Kidney tubule cell (primary cell): ENCODE results near the gene IKZF2.
A peak's percentile ranks its signal among the peaks of the same experiment; 100 is the strongest.

Experiments used
- DNase-seq: peaks from one replicate; pipeline ENCODE4 v3.0.0-alpha.2; 2018; ENCODE audit warnings: low spot score

The IKZF2 gene

DNA sequence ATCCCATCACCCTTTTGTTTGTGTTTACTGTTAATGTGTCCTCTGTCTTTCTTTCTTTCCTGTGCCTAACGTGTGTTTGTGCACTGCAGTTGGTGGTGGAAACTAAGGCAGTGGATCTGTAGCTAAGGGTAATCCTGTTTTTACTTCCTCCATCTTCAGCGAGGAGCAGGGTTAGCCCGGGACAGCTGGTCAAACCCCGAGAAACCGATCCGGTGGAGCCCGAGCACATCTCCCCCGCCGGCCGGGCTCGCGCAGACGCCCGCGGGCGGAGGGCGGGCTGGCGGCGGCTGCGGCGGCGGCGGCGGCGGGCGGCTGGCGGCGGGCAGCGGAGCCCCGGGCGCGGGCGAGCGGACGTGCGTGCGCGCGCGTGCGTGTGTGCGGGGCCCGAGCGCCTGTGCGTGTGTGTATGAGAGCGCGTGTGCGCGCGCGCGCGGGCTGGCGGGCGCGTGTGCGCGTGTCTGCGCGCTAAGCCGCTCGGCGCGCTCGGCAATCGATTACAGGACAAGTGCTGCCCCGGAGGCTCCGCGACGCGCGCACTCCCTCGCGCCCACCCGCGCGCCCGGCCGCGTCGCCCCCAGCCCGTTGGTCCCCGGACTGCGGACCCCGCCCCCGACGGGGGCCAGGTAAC, at the start of gene IKZF2:
IKZF2 (minus strand) TSS at position 176 of the 628 bp plus-strand sequence. CDS start 2,983 bp downstream, outside the sequence.
- peak; percentile 90 for DNase-seq

DNA sequence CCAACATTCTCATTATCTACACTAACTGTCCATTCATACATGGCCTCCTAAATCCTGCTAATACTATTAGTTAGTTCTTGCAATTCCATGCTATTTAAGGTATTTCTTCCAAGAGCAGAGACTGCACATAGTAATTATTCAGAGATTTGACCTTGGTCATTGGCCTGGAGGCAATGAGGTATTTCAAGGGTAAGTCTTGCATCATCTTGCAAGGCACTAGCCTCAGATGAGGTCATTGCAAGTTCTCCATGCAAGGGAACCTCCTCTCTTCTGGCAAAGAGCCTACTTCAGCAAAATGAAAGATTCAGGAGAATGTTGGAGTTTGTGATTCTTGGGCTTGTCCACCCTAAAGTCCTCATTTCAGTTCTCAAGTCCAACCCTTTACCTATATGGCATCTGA, 48.5 kb upstream of the IKZF2 start:
- DNase-seq, result peak; percentile 28

DNA sequence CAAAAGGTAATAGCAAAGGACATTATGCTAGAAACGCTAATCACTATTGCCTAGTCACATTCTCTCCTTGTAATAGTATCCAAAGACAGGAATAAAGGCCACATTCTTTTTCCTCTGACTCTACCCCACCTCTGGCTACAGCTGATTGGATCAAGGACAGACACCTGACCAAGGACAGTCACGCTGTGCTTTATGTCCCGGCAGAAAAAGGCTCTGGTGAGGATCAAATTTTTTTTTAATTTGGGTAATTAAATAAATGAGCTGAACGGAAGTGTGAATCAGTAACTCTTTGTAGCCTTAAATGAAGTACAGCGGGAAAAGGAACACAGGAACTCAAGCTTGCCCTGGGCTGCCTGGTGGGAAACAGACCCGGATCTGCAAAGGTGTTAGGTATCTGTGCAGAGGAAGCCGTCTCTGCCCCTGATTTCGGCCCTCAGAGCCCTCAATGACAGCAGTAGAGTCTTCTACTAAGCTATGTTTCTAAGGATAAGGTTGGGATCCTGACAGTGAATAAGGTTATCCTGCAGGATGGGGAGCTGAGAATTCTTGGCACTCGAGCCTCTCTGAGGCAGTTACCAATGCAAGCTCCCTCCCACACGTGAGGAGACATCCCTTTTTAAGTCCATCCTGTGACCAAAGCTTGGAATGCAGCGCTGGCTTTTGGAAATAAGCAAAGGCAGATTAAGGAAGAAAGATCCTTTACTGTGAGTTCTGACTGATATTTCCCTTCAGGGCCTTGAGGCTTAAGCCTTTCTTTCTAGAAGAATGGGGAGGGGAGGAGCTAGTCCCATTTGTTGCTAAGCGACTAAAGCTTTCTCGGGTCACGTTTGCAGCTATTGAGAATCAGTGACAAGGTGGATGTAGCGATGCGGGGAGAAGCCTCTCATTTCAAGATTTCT, 37.8 kb upstream of the IKZF2 start:
- DNase-seq, result peak; percentile 68

DNA sequence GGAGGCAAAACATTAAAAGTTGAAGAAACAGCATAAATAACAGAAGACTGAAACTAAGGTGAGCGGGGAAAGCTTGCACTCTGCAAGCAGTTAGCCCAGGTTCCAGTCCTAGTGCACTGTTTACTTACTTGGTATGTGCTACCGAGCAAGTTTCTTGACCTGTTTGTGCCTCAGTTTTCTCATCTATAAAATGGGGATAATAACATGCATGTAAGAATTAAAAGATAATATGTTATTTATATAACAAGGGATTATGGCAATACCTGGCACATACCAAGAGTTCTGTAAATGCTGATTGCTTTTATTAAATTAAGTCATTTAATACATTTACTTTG, 37.1 kb upstream of the IKZF2 start:
- DNase-seq, result no peak

DNA sequence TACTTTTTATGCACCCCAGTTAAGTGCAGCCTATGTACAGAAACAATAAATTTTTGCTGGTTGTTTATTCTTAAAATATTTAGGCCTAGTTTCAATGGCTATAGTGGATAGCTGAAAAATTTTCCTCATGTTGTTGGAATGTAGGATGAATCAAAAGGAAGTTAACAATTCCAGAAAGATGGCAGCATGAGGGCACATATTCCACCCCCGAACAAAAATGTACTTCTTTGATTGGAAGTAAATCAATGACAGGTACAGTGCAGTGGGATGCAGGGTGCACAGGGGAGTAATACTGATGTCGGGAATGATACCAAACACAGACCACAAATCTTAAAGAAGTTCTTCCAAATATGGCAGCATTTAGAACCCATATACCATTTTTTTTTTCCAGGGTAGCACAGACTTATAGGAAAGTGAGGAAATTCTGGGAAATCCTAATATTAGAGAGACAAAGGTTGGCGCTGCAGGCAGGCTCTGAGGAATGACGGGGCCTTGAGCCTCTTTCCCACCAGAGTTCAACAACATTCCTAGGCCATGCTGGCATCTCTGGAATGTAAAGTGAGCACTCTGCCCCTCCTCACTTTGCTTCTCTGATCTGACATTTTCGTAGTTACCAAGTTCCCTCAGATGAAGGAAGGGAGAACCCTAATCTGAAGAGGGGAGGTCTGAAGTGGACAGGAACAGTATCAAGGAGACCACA, 36.6 kb upstream of the IKZF2 start:
- peak; percentile 88 for DNase-seq

DNA sequence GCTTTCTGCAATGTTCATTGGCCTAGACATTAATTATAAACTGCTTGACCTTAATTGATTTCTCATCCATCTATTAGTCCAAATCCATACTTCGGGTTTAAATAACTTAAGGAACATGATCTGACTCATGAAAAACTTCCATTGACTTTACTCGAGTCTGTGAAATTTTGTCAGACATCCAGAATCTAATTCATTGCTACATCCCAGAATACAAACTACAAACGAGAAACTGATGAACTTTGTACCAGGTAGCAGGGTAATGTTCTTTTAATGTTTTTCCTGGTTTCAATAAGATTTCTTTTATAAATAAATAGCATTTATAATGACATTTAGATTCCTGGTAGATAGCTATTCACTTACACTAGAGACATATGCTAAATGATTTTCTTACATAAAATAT, 36.0 kb upstream of the IKZF2 start:
- peak; percentile 16 for DNase-seq

DNA sequence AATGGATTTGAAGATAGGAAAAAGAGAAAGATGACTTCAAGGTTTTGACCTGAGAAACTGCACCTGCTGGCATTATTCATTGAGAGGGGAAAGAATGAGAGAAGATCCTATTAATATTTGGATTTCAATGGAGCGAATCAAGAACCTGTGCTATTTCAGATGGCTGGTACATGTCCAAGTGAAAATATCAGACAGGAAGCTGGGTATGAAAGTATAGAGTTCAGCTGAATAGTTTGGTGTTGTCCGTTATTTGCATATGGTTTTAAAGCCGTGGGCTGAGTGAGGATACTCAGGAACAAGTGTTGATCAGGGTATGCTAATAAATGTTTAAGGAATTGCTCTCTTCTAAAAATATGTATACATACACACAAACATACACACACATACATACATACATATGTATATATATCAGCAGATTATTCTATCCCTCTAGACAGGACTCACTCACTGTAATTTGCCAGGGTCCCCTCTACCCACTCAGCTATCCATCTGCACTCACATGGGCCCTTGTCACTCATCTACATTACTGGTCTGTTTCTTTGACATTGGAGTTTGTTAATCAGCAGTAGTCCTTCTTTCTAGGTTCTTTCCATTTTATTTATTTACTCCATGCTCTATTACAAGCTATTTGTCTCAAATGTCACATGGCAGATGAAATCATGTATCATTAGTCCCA, 33.9 kb upstream of the IKZF2 start:
- DNase-seq, result no peak

DNA sequence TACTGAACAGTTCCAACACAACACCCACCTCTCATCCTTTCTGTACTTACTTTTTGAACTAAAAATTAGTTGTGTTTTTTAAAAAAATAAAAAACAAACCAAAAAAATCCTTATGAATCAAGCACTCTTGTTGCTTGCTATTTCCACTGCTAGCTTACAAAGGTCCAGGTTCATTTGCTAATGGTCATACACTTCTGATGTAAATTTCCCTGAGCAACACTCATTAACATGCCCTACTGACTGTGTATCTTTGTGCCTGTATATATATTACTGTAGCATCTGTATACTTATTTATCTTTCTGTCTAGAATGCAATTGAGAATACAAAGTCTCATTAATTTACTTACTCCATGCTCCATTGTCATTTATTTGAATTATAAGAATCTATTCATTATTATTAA, 30.3 kb upstream of the IKZF2 start:
- no peak for DNase-seq

DNA sequence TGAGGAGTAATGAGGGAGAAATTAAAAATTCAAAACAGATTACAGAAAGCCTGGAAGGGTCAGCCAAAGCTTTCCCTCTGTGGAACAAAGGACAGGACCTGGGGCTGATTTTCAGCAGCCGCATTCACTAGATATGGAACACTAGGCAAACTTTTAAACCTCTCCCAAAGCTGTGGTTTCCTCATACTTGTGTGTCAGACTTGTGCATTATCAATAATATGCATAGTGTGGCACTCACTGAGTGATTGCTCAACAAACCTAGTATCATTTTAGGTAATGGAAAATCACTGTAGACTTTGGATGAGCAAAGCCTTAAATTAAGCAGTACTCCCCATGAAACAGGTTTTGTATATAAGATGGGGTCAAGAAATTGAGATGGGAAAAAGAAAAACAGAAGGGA, 26.3 kb upstream of the IKZF2 start:
- no peak for DNase-seq

DNA sequence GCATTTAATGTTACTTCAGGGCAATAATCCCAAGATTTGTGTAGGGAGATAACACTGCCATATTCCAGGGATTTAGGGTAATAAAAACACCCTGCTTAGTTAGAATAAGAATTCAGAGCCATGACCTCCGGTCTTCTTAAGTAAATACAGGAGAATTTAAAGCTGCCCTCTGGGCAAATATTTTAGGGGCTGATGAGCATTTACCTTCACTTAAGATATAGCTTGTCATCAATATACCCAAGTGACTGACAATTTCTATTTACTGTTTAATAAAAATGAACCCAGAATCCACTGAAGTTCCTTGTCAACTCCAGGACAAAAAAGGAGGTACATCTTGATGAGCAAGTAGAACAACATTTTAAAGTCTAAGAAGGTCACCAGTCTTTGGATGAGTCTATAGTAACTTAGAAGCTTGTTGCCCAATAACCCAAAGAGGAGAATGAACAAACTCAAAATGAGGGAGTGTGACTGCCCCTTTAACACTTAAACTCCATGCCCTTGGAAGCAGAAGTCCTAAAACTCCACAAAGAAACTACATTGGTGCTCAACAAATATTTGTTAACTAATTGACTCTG, 24.3 kb upstream of the IKZF2 start:
- DNase-seq, result no peak

DNA sequence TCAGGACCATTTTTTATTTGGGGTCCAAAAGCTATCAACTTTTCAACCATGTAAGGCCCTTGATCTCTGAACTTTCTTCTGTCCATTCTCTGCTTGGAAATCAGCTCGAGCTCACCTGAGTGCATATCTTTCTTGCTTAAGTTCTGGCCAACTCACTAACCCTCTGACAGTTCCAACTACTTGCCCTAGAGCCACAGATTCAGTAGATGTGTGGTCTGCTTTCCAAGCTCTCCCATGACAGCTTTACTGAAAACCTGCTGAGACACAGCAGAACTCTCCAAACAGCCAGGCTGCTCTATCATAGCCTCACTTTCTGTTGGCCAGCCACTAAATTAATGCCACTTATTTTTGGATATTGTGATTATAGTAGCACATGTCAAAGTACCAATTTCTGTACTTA, 21.2 kb upstream of the IKZF2 start:
- no peak for DNase-seq

DNA sequence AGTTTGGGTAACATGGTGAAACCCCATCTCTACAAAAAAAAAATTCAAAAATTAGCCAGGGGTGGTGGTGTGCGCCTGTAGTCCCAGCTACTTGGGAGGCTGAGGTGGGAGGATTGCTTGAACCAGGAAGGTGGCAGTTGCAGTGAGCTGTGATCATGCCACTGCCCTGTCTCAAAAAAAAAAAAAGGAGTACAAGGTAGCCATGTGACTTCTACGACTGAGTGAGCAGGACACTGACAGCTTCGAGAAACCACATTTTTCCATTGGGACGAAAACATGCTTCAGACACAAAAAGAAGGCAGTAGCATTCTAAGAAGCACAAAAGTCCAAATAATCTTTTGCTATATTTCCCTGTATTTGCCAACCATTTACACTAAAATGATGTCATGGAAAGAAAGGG, 19.7 kb upstream of the IKZF2 start:
- no peak for DNase-seq

DNA sequence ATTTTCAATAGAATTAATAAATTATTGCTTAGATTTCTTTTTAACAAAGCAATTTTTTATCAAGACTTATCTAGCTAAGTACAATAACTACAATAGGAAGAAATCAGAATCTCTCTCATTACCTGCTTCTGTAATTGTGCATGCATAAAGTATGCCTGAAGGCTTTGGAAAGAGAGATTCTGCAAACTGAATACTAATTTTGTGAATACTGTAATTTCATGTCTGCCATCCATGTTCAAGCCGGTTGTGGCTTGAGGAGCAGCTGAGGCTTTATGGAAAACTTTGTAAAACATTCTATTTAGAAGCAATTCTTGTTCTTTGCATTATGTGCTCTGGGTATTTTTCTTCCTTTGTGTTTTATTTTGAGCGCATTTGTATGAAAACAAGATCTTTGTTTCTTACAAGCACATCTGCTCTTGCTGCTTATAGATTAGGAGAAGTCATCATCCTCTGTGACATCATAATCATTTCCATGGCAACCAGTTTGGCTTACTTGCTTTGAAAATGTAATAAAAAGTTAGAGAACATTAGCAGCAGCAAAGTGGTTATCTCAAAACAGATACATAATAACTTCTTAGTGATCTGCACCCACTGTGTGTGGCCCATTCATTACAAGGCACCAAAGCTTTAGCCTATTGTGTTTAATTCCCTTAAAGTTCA, 16.0 kb upstream of the IKZF2 start:
- no peak for DNase-seq

DNA sequence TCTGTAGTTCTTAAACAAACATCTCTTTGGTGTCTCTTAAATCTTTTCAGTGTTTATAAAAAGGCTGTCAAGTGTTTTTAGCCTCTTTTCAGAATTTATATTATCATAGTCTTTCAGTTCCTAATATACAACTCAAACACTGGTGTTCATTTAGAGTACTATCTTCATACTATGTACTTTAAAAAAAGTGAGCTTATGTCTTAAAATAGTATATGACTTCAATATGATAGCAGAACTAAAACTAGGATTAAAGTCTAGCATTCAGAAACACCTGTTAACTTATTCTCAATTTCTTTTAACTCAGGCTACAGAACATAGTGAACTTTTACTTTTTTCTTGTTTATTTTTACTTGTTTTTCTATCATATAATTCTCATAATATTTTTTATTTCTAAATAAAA, 14.7 kb upstream of the IKZF2 start:
- DNase-seq, result no peak

DNA sequence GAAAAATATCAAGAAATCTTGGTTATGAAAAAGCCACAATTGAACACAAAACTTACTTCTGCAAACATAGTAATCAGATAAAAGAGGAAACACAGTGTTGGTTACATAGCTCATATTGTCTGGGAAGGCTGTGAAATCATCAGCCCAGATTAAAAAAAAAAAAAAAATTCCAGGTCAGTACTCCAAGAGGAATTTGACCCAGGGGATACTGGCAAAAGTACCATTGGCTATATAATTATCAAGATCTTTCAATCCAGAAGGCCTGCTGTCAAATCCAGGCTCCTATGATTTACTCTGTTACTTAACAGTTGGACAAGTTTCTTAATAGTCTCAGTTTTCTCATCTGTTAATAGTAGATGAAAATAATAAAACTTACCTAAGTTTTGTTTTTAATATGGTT, 12.9 kb upstream of the IKZF2 start:
- DNase-seq, result no peak

DNA sequence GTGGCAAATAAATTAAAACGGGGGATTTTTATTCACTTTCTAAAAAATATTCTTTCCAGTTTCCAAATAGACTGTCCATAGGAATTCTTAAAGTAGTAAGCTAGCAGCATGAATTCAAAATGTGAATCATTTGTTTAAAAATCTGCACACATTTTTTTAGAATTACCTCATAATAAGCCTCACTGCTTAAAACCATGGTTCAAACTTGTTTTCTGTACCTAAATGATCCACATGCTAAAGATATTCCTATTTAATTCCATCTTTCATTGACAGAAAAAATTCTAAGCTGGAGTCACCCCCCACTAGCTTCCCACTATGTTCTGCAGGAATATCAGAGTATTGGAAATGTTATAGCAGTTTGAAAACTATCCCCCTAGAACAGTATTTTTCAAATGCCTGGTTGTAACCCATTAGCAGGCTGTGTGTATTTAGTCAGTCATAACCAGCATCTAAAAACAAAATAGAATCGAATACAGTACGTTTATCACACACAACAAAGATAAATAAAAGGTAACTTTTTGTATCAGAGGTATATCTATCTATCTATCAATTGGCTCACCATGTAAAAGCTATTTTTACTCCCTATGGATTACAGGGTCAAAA, 11.2 kb upstream of the IKZF2 start:
- peak; percentile 11 for DNase-seq

DNA sequence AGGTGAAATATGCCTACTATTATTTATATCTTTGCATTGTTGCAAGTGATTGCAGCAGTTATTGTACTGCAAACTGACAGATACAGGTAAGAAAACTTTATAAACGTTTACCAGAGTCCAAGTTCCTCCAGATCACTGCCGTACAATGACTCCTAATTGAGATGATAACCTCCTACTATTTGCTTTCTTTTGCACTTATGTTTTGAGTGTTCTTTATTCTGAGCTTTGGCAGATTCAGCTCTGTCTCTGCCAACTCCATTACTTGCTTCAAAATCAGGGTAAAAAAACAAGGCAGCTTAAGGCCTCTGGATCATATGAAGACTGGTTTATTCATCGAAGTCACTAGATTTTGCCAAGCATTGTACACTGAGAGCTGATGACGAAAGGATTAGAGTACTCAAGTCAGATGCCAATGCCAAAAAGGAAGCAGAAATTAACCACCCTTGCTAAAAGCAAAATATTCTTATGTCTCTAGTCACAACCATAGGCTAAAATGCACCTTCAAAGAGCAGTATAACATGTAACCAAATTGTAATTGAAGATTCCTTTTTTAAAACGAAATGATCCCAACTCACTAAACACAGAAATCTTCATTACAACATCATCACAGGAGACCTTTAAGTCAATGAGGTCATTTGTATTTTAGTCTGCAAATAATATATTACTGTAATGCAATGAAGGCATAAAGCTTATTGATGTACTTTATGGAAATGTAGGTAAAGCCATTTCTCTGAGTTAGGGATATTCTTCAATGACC, 10.5 kb upstream of the IKZF2 start:
- no peak for DNase-seq

DNA sequence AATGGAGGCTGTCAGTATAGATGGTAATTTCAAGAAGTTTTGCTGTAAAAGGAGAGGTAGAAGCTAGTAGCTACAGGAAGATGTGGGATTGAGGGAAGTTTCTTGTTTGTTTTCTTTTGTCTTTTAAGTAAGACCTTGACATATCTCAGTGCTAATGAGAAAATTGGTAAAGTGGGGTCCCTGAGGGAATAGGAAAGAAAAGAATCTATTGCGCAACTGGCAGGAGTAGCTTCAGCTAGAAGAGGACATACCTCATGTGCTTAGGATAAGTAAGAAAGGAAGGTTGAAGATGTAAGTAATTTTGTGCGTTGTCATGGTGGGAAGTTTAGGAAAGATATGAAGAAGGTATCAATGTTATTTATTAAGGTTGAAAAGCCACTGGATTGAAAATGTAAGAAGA, 8.4 kb upstream of the IKZF2 start:
- DNase-seq, result no peak

DNA sequence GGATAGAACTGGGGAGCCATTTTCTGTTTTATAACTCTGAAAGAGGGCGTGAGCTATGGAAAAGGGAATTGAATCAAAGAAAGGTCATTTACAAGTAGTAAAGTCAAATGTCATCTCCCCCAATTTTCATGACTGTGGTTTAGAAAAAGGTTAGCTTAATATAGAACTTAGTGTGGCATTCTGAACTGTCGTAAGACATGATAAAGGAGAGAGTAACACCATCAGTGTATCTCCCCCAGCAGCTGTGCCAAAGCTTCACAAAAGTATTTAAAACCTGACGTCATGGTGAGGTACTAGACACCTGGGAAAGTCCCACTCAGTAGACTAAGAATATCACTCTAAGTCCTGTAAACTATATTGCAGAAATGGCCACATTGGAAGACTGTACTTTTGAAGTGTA, 5.8 kb upstream of the IKZF2 start:
- peak; percentile 18 for DNase-seq

DNA sequence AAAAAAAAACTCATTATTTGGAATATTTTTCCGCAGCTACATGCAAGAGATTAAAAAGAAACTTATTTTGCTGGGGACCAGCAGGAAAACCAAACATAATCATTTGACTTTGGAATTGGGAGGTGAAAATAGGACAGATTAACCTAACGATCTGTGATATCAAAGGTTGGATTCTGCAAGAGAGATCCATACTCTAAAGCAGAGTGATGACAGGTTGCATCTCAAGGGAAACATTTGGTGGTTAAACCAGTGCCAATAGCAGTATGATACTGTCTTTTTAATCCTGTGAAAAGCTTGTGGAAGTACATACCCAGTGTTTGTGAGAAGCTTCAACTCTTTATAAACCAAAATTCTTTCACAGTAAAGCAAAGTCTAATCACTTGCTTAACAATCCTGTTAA, 5.3 kb upstream of the IKZF2 start:
- no peak for DNase-seq

DNA sequence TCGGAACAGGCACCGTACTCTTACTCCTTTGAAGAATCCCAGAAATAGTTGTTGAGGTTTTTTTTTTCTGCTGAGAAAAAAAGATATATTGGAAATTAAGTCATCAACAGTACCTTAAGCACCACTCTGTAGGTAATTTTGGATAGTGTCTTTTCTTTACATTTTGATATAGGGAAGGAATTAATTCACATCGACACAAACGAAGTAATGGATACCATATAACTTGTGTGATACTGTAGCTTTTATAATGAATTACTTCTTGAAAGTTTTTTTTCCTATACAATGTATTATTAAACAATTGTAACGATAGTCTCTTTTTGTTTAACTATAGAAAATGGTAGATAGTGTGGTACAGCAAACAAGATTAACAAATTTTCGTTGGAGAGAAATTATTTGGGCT, 1.5 kb upstream of the IKZF2 start:
- DNase-seq, result no peak
